HG03159 (cell line): ENCODE data around the gene FUS.

Experiments
- ATAC-seq: cut with Tn5 transposase; IDR thresholded peaks from one replicate; pipeline ENCODE4 v1.9.1; 2021; ENCODE audit warnings: mild to moderate bottlenecking, moderate library complexity; ENCODE audit not compliant: unreplicated experiment

The FUS gene

DNA sequence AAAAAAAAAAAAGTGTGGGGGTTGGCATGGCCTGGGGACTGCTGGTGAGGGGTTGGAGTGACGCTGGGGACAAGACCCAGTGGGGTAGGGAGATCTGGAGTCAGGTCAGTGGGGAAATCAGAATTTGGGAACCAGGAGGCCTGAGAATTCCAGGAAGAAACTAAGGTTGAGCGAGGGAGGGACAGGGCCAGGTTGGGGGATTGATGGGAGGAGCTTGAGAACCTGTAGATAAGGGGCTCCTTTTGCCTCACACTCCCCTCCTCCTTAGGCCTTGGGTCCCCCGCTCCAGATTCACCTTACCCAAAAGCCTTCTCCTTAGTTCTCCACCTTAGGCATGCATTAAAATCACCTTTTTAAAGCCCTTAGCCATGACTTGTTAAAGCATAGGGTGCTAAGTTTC is 45.3 kb downstream of the FUS start:
- no peak for ATAC-seq

- ATAC-seq, result no peak
Observed at GRCh38 chr16:31228206-31228605, 48.3 kb downstream of the FUS start.

- ATAC-seq, result no peak
Observed at GRCh38 chr16:31229501-31229900, 49.6 kb downstream of the FUS start.

- ATAC-seq, result no peak
Observed at GRCh38 chr16:31238041-31238440, 58.1 kb downstream of the FUS start.
